VCaP (cell line): ENCODE data around the gene RPUSD3.
"Not testable (repeated sequence)": the region's sequence is repeated elsewhere in the genome, so short reads cannot be mapped to it uniquely, and the experiment has no call there.

Experiments used
- H3K27ac ChIP-seq: fragments of 450-650 bp; 2 replicates; pipeline ENCODE4 v1.5.1; 2017
- CTCF ChIP-seq: fragments of 450-650 bp; conservative IDR thresholded peaks from 2 replicates; pipeline ENCODE4 v1.5.1; 2017; ENCODE audit warnings: mild to moderate bottlenecking, moderate library complexity

RPUSD3 gene

GRCh38 chr3:9884555-9885165 is 40.9 kb upstream of the RPUSD3 start:
- TF ChIP-seq CTCF, result no peak
- no peak overlapping the region for H3K27ac ChIP-seq

GRCh38 chr3:9883706-9884554 is 40.1 kb upstream of the RPUSD3 start:
- TF ChIP-seq CTCF, result no peak
- H3K27ac ChIP-seq, result no peak overlapping the region

- no peak for TF ChIP-seq CTCF
- H3K27ac ChIP-seq, result no peak overlapping the region
Measured at GRCh38 chr3:9881441-9881840, 37.6 kb upstream of the RPUSD3 start.

GRCh38 chr3:9879830-9880549 is 36.2 kb upstream of the RPUSD3 start, which contains the start of gene CIDEC:
Gene CIDEC, minus strand, starts transcription at chr3:9880253. Its CDS starts 1,767 bp downstream, at chr3:9878486.
- TF ChIP-seq CTCF, result no peak

GRCh38 chr3:9878700-9879099 is 34.9 kb upstream of the RPUSD3 start:
- no peak overlapping the region for H3K27ac ChIP-seq
- no peak for TF ChIP-seq CTCF

More at GRCh38 chr3:9879830-9880549, 36.2 kb upstream of the RPUSD3 start, which contains the start of gene CIDEC:
- H3K27ac ChIP-seq, result no peak within 1 kb of the TSS

DNA sequence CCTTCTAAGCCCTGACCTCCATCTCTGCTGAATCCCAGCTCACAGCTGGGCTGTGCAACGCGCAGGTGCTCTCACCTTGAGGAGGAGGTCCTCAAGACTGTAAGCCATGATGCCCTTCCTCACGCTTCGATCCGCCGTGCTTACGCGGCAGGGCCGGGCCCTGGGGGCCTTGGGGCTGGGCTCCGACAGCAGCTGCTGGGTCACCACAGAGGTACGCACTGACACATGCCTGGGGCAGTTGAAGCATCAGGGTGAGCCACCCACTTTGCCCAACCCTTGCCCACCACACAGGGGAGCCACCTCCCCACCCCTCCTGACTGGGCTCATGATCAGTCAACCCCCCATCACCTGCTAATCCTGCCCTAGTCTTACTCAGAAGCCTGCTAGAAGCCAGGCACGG is 33.2 kb upstream of the RPUSD3 start:
- H3K27ac ChIP-seq, result no peak overlapping the region
- no peak for TF ChIP-seq CTCF

DNA sequence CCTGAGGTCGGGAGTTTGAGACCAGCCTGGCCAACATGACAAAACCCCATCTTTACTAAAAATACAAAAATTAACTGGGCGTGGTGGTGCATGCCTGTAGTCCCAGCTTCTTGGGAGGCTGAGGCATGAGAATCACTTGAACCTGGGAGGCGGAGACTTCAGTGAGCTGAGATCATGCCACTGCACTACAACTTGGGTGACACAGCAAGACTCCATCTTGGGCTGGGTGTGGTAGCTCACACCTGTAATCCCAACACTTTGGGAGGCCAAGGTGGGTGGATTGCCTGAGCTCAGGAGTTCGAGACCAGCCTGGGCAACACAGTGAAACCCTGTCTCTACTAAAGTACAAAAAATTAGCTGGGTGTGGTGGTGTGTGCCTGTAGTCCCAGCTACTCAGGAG is 32.4 kb upstream of the RPUSD3 start:
- H3K27ac ChIP-seq, result not testable (repeated sequence)
